Stomach (tissue), 4 donors: ENCODE data around the gene MUS81.

Experiments
- EP300 ChIP-seq: sonication (generic); formaldehyde crosslinking; IDR thresholded peaks from one replicate; pipeline ENCODE4 v1.6.1; 2017; ENCODE audit warnings: antibody characterized with exemption
- POLR2A ChIP-seq, 4 donors: fragments of 450-650 bp; IDR thresholded peaks; one replicate each; pipeline ENCODE4 v1.6.1; 2016; ENCODE audit warnings: antibody characterized with exemption in 4 of 4, control low read depth in 2 of 4, mild to moderate bottlenecking in 1 of 4, moderate library complexity in 1 of 4
- TF ChIP-seq, protein P1 (sequence below), 7 experiments: fragments of 450-650 bp in 4 of 7; fragments of 200-600 bp in 3 of 7; sonication (generic) in 3 of 7; IDR thresholded peaks; one replicate each; pipeline ENCODE4 v1.5.1; 2016 to 2019; ENCODE audit warnings: antibody characterized with exemption in 7 of 7, control low read depth in 2 of 7, mild to moderate bottlenecking in 1 of 7

DNA sequence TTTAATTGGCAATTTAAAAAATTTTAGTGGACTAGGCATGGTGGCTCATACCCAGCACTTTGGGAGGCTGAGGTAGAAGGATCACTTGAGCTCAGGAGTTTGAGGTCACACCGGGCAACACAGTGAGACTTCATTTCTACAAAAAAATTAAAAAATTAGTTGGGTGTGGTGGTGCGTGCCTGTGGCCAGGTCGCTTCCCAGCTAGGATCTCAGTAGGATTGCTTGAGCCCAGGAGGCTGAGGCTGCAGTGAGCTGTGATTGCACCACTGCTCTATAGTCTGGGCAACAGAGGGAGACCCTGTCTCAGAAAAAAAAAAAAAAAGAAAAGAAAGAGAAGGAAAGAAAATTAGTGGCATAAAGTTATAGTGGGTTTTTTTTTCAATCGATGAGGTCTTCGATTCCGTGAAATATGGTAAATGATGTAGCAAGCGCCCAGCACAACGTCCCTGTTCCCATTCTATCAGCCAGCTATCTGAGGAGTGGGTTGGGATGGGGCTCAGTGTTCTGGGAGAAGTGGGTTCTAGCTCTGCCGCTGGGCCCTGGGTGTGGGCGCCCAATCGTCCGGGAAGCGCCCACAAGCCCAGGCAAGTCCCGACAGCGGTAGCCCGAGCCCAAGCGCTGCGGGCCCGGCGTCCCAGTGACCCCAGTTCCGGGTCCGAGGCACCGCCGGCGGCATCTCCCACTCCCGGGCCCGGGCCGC is 38.6 kb downstream of the MUS81 start:
- TF ChIP-seq, protein P1, sequence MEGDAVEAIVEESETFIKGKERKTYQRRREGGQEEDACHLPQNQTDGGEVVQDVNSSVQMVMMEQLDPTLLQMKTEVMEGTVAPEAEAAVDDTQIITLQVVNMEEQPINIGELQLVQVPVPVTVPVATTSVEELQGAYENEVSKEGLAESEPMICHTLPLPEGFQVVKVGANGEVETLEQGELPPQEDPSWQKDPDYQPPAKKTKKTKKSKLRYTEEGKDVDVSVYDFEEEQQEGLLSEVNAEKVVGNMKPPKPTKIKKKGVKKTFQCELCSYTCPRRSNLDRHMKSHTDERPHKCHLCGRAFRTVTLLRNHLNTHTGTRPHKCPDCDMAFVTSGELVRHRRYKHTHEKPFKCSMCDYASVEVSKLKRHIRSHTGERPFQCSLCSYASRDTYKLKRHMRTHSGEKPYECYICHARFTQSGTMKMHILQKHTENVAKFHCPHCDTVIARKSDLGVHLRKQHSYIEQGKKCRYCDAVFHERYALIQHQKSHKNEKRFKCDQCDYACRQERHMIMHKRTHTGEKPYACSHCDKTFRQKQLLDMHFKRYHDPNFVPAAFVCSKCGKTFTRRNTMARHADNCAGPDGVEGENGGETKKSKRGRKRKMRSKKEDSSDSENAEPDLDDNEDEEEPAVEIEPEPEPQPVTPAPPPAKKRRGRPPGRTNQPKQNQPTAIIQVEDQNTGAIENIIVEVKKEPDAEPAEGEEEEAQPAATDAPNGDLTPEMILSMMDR (IDR thresholded peaks at IDR 0.05): no peak
- TF ChIP-seq POLR2A (IDR thresholded peaks at IDR 0.05) (no peak), EP300 (no peak)
